ENCODE measurements around the gene AJM1. TPM values are rescaled to one million over a fixed set of nuclear protein-coding genes. Genes with fewer than 3 reads are reported as not detected.

Gene AJM1
- total RNA-seq, 2 experiments from 2014 or later: 2.8 to 3.1 TPM

- Mint-ChIP-seq H3K36me3 (peaks cover 3% of the 10 kb centered on the region), H3K27ac (no peak overlapping the region), H3K4me1 (peaks cover 14% of the 10 kb centered on the region), H3K27me3 (peaks cover 31% of the 10 kb centered on the region), H3K4me3 (no peak overlapping the region), H3K9me3 (no peaks in the 10 kb centered on the region)
- DNase-seq: peak; percentile 34
Measured at GRCh38 chr9:136844761-136845464, 2.6 kb downstream of the AJM1 start.

DNA sequence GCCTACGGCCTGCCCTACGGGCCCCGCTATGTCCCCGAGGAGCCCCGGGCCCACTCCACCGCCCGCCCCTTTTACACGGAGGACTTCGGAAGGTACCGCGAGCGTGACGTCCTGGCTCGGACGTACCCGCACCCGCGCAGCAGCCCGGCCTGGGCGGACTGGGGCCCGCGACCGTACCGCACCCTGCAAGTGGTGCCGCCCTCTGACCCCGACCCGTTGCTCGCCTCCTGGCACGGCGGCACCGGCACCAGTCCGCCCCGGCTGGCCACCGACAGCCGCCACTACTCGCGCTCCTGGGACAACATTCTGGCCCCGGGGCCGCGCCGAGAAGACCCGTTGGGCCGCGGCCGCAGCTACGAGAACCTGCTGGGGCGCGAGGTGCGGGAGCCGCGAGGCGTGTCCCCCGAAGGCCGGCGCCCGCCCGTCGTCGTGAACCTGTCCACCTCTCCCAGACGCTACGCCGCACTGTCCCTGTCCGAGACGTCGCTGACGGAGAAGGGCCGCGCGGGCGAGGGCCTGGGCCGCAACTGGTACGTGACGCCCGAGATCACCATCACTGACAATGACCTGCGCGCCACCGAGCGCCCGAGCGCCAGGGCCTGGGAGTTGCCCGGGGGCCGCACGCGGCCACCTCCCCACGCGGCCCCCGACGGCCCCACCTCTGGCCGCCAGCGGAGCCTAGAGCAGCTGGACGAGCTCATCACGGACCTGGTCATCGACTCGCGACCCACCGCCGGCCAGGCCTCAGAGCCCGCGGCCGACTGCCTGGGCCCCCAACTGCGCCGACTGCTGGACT is 3.4 kb downstream of the AJM1 start:
- no peak overlapping the region for H3K4me3 Mint-ChIP-seq

GRCh38 chr9:136846376-136847087 is 4.3 kb downstream of the AJM1 start:
- Mint-ChIP-seq H3K27ac (no peak overlapping the region), H3K36me3 (peaks cover 7% of the 10 kb centered on the region), H3K27me3 (peaks cover 31% of the 10 kb centered on the region), H3K4me3 (peak overlapping the region; percentile 7), H3K9me3 (no peaks in the 10 kb centered on the region), H3K4me1 (peaks cover 16% of the 10 kb centered on the region)
- DNase-seq: no peak

More for the DNA sequence above, 3.4 kb downstream of the AJM1 start:
- H3K4me1 Mint-ChIP-seq: peaks cover 16% of the 10 kb centered on the region
- H3K27ac Mint-ChIP-seq: no peak overlapping the region
- peaks cover 5% of the 10 kb centered on the region for H3K36me3 Mint-ChIP-seq
- no peak for DNase-seq
- H3K27me3 Mint-ChIP-seq: peaks cover 31% of the 10 kb centered on the region
- no peaks in the 10 kb centered on the region for H3K9me3 Mint-ChIP-seq

DNA sequence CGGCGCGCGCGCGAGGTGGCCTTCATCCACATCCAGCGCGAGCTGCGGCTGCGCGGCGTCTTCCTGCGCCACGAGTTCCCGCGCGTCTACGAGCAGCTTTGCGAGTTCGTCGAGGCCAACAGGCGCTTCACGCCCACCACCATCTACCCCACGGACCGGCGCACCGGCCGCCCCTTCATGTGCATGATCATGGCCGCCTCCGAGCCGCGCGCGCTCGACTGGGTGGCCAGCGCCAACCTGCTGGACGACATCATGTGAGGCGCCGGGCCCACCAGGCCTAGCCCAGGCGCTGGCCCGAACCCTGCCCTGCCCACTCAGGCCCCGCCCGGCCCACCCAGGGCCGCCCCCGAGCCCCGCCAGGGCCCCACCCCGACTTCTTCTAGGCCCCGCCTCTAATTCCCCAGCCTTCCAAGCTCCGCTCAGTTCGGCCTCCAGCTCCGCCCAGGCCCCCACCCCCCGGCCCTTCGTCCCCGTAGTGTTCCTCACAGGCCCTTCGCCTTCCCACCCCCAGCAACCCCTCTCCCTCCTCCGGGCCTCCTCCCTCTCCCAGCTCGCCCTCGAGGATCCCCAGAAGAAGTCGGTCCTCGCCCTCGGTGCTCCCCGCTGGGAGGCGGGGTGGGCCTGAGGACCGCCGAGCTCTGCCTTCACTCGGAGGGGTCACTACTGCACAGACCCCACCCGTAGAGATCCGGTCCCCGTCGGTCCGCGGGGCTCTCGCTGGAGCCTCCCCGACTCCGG is 5.0 kb downstream of the AJM1 start:
- H3K36me3 Mint-ChIP-seq: peaks cover 7% of the 10 kb centered on the region
- H3K4me3 Mint-ChIP-seq: peak overlapping the region; percentile 94
- peaks cover 31% of the 10 kb centered on the region for H3K27me3 Mint-ChIP-seq
- peaks cover 15% of the 10 kb centered on the region for H3K4me1 Mint-ChIP-seq
- peak; percentile 42 for DNase-seq
- peak overlapping the region; percentile 83 for H3K27ac Mint-ChIP-seq
- no peaks in the 10 kb centered on the region for H3K9me3 Mint-ChIP-seq

GRCh38 chr9:136847826-136848392 is 5.6 kb downstream of the AJM1 start:
- H3K4me3 Mint-ChIP-seq: peak overlapping the region; percentile 94
- H3K4me1 Mint-ChIP-seq: peaks cover 13% of the 10 kb centered on the region
- H3K27me3 Mint-ChIP-seq: peaks cover 31% of the 10 kb centered on the region

GRCh38 chr9:136848393-136849037 is 6.2 kb downstream of the AJM1 start:
- Mint-ChIP-seq H3K4me1 (peaks cover 11% of the 10 kb centered on the region), H3K27me3 (peaks cover 31% of the 10 kb centered on the region)

More at GRCh38 chr9:136847826-136848392, 5.6 kb downstream of the AJM1 start:
- peak; percentile 86 for DNase-seq
- Mint-ChIP-seq H3K9me3 (no peaks in the 10 kb centered on the region), H3K27ac (peak overlapping the region; percentile 83), H3K36me3 (peaks cover 7% of the 10 kb centered on the region)

DNA sequence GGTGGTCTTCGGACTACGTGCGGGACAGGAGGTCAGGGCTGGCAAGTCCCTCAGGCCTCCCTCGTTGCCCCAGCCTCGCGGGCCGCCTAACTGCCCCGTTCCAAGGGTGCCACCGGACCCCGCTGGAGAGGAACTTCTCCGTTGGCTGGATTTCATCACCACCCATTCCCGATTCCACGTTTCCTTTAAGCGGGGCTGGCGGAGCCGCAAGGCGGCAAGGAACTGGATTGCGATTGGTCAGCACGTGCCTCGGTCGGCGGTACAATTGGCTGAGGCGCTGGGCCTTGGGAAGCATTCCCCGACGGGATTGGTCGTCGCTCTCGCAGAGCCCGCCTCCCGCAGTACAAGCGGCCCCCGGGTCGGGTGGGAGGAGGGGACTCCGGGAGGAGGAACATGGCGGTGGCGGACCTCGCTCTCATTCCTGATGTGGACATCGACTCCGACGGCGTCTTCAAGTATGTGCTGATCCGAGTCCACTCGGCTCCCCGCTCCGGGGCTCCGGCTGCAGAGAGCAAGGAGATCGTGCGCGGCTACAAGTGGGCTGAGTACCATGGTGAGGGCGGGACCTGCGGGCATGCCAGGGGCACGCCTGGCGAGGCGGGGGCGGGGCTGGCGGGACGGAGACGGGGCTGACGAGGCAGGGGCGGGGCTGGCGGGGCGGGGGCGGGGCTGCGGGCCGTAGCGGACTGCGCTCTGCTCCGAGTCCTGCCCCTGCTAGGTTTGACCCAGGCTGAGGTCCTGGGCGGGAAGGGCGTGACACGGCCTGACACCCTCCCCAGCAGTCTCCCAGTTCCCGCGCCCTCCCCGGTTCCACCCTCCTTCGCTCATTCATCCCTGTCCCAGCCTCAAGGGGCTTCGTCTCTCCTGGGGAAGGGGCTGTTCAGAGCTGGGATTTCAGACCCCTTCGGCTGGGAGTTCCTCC is 7.0 kb downstream of the AJM1 start, which contains the start of gene PHPT1:
Gene PHPT1, plus strand, starts transcription at position 372 of the 922 bp plus-strand sequence. Its CDS starts 22 bp downstream, at position 394.
- Mint-ChIP-seq H3K27ac (peak within 1 kb of the TSS; percentile 93), H3K4me3 (peak within 1 kb of the TSS; percentile 94), H3K9me3 (no peaks in the 10 kb centered on the region), H3K4me1 (peaks cover 9% of the 10 kb centered on the region), H3K36me3 (peaks cover 7% of the 10 kb centered on the region), H3K27me3 (peaks cover 31% of the 10 kb centered on the region)
- peak; percentile 98 for DNase-seq

More at GRCh38 chr9:136848393-136849037, 6.2 kb downstream of the AJM1 start:
- H3K4me3 Mint-ChIP-seq: peak overlapping the region; percentile 94
- DNase-seq: peak; percentile 58
- no peaks in the 10 kb centered on the region for H3K9me3 Mint-ChIP-seq
- H3K27ac Mint-ChIP-seq: peak overlapping the region; percentile 93
- H3K36me3 Mint-ChIP-seq: peaks cover 7% of the 10 kb centered on the region

GRCh38 chr9:136849960-136850865 is 7.9 kb downstream of the AJM1 start:
- Mint-ChIP-seq H3K9me3 (no peaks in the 10 kb centered on the region), H3K36me3 (peaks cover 7% of the 10 kb centered on the region), H3K27me3 (peaks cover 29% of the 10 kb centered on the region), H3K4me1 (peaks cover 9% of the 10 kb centered on the region), H3K4me3 (peak overlapping the region; percentile 94), H3K27ac (peak overlapping the region; percentile 66)
- no peak for DNase-seq

DNA sequence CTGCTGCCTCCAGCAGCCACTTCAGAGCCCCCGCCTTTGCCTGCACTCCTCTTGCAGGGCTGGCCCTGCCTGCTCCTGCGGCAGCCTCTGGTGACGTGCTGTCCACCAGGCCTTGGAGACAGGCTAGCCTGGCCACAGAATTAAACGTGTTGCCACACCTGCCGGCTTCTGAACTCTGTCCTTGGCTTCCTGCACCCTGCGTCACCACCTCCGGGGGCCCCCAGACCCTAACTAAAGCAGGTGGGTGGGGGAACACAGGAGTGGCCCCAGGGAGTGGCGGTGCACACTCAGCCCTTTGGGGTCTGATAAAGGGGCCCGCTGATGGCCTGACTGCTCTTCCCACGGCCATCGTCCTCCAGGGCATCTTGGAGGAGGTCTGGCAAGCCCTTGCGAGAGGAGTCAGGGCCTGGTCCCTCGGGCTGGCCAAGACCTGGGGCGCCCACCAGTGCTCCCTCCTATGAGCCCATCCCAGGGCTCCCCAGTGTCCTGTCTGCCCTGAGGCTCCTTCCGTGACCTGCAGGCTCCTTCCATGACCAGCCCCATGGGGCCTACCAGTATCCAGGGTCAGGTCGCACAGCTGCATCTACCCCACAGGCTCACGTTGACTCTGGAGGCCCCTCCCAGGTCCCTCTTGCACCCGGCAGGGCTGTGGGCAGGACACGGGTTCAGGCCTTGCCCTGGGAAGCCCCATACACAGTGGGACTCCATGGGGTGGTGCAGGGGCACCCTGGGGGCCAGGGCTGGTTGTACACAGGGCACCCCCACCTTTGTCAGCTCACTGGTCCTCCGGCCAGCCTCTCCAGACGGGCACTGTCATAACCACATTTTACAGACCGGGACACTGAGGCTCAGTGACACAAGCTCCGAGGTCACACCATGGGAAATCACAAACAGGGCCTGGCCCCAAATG is 8.8 kb downstream of the AJM1 start:
- Mint-ChIP-seq H3K27ac (no peak overlapping the region), H3K27me3 (peaks cover 21% of the 10 kb centered on the region), H3K36me3 (peaks cover 7% of the 10 kb centered on the region), H3K4me1 (peaks cover 9% of the 10 kb centered on the region), H3K9me3 (no peaks in the 10 kb centered on the region), H3K4me3 (no peak overlapping the region)
- DNase-seq: no peak

GRCh38 chr9:136851941-136852663 is 9.8 kb downstream of the AJM1 start, which contains the start of gene MAMDC4:
Gene MAMDC4, plus strand, starts transcription at chr9:136852346. Its CDS starts 71 bp downstream, at chr9:136852417.
- no peak within 1 kb of the TSS for H3K4me3 Mint-ChIP-seq
- DNase-seq: no peak

More at GRCh38 chr9:136851941-136852663, 9.8 kb downstream of the AJM1 start, which contains the start of gene MAMDC4:
- Mint-ChIP-seq H3K4me1 (peaks cover 9% of the 10 kb centered on the region), H3K36me3 (peaks cover 7% of the 10 kb centered on the region), H3K9me3 (no peaks in the 10 kb centered on the region), H3K27ac (no peak within 1 kb of the TSS), H3K27me3 (peaks cover 14% of the 10 kb centered on the region)

Measured in activated naive CD8-positive, alpha-beta T cell treated with anti-CD3 and anti-CD28 coated beads for 36 hours (primary cell).